GM19043 (cell line): ENCODE results near the gene STIP1.

ENCODE experiments used
- ATAC-seq: cut with Tn5 transposase; IDR thresholded peaks from one replicate; pipeline ENCODE4 v1.9.1; 2021; ENCODE audit warnings: low read depth; ENCODE audit not compliant: unreplicated experiment

STIP1 gene

GRCh38 chr11:64196626-64197025 is 10.7 kb downstream of the STIP1 start:
- ATAC-seq, result no peak

- no peak for ATAC-seq
Measured at GRCh38 chr11:64198511-64198910, 12.5 kb downstream of the STIP1 start.

- ATAC-seq, result no peak
Measured at GRCh38 chr11:64201543-64201942, 15.6 kb downstream of the STIP1 start.

- ATAC-seq, result no peak
Measured at GRCh38 chr11:64202992-64203391, 17.0 kb downstream of the STIP1 start.

- no peak for ATAC-seq
Measured at GRCh38 chr11:64203421-64204079, 17.6 kb downstream of the STIP1 start.

GRCh38 chr11:64204080-64204440 is 18.1 kb downstream of the STIP1 start:
- no peak for ATAC-seq

GRCh38 chr11:64204464-64204989 is 18.6 kb downstream of the STIP1 start:
- ATAC-seq, result no peak

GRCh38 chr11:64206457-64207255 is 20.7 kb downstream of the STIP1 start, which contains the start of gene FERMT3:
Gene FERMT3, plus strand, starts transcription at chr11:64206721. Its CDS starts 644 bp downstream, at chr11:64207365.
- peak; percentile 44 for ATAC-seq

GRCh38 chr11:64207256-64208085 is 21.5 kb downstream of the STIP1 start:
- peak; percentile 52 for ATAC-seq

GRCh38 chr11:64208086-64208795 is 22.3 kb downstream of the STIP1 start:
- no peak for ATAC-seq

- ATAC-seq, result no peak
Measured at GRCh38 chr11:64208796-64209562, 23.0 kb downstream of the STIP1 start.

- no peak for ATAC-seq
Measured at GRCh38 chr11:64209563-64209843, 23.5 kb downstream of the STIP1 start.

- no peak for ATAC-seq
Measured at GRCh38 chr11:64210301-64211020, 24.5 kb downstream of the STIP1 start.

- no peak for ATAC-seq
Measured at GRCh38 chr11:64211181-64211872, 25.4 kb downstream of the STIP1 start.

- ATAC-seq, result no peak
Measured at GRCh38 chr11:64216879-64217278, 30.9 kb downstream of the STIP1 start.

- ATAC-seq, result no peak
Measured at GRCh38 chr11:64218628-64219353, 32.8 kb downstream of the STIP1 start.

GRCh38 chr11:64219354-64219684 is 33.3 kb downstream of the STIP1 start:
- no peak for ATAC-seq

GRCh38 chr11:64219755-64220154 is 33.8 kb downstream of the STIP1 start:
- no peak for ATAC-seq
